Endothelial cell (in vitro differentiated cells): Measurements from ENCODE around the gene ZNF511. TPM values are rescaled to one million over a fixed set of nuclear protein-coding genes. Genes with fewer than 3 reads are reported as not detected.

ENCODE experiments used
- DNase-seq: peaks from one replicate; pipeline ENCODE4 v3.0.0; 2021; ENCODE audit warnings: low spot score
- H3K27ac Mint-ChIP-seq: one replicate; pipeline ENCODE4 v1.8.0; 2021; ENCODE audit warnings: mixed read lengths, inconsistent platforms; ENCODE audit not compliant: unreplicated experiment
- H3K27me3 Mint-ChIP-seq: one replicate; pipeline ENCODE4 v1.8.0; 2021; ENCODE audit warnings: mild to moderate bottlenecking, moderate library complexity, mixed read lengths, inconsistent platforms; ENCODE audit not compliant: unreplicated experiment
- H3K36me3 Mint-ChIP-seq: one replicate; pipeline ENCODE4 v1.8.0; 2021; ENCODE audit warnings: mild to moderate bottlenecking, low read depth, mixed read lengths, inconsistent platforms; ENCODE audit not compliant: unreplicated experiment
- H3K4me1 Mint-ChIP-seq: one replicate; pipeline ENCODE4 v1.8.0; 2021; ENCODE audit warnings: mild to moderate bottlenecking, mixed read lengths, inconsistent platforms; ENCODE audit not compliant: unreplicated experiment
- H3K4me3 Mint-ChIP-seq: one replicate; pipeline ENCODE4 v1.8.0; 2021; ENCODE audit warnings: mild to moderate bottlenecking, mixed read lengths, inconsistent platforms; ENCODE audit not compliant: unreplicated experiment
- H3K9me3 Mint-ChIP-seq: one replicate; pipeline ENCODE4 v1.8.0; 2021; ENCODE audit warnings: mixed read lengths, inconsistent platforms; ENCODE audit not compliant: unreplicated experiment
- CTCF ChIP-seq: fragments of 200-600 bp; sonication (generic); IDR thresholded peaks from one replicate; pipeline ENCODE4 v1.5.0; 2021; ENCODE audit warnings: antibody characterized with exemption; ENCODE audit not compliant: unreplicated experiment
- total RNA-seq: library from RNA; stranded (reverse); fragmentation: NEBNext Ultra II Directional; extraction: Animal tissue kit (Norgen Biotek cat#: 25700); gene quantifications from one replicate; pipeline ENCODE4 v1.2.1, GENCODE V29; 2021; ENCODE audit not compliant: unreplicated experiment

Gene ZNF511
- total RNA-seq, 1 donor from 2014 or later: 18.6 TPM

GRCh38 chr10:133311570-133311969 lies 2.9 kb downstream of the ZNF511 start:
- no peaks in the 10 kb centered on the region for H3K9me3 Mint-ChIP-seq
- H3K36me3 Mint-ChIP-seq: peaks cover 13% of the 10 kb centered on the region
- no peak for TF ChIP-seq CTCF
- no peak overlapping the region for H3K4me3 Mint-ChIP-seq
- H3K27me3 Mint-ChIP-seq: peaks cover 14% of the 10 kb centered on the region
- peaks cover 13% of the 10 kb centered on the region for H3K4me1 Mint-ChIP-seq
- H3K27ac Mint-ChIP-seq: no peak overlapping the region
- DNase-seq: no peak

- no peak for TF ChIP-seq CTCF
- Mint-ChIP-seq H3K4me3 (no peak overlapping the region), H3K36me3 (peaks cover 13% of the 10 kb centered on the region), H3K4me1 (peaks cover 9% of the 10 kb centered on the region), H3K9me3 (no peaks in the 10 kb centered on the region), H3K27me3 (peaks cover 14% of the 10 kb centered on the region), H3K27ac (no peak overlapping the region)
- no peak for DNase-seq
Observed at GRCh38 chr10:133312016-133312768, 3.5 kb downstream of the ZNF511 start.

GRCh38 chr10:133312769-133313145 lies 4.0 kb downstream of the ZNF511 start:
- H3K36me3 Mint-ChIP-seq: peaks cover 10% of the 10 kb centered on the region
- no peak for TF ChIP-seq CTCF
- H3K4me1 Mint-ChIP-seq: peaks cover 5% of the 10 kb centered on the region
- no peak for DNase-seq
- no peaks in the 10 kb centered on the region for H3K9me3 Mint-ChIP-seq
- no peak overlapping the region for H3K4me3 Mint-ChIP-seq
- H3K27ac Mint-ChIP-seq: no peak overlapping the region
- peaks cover 10% of the 10 kb centered on the region for H3K27me3 Mint-ChIP-seq

- DNase-seq: no peak
- H3K4me1 Mint-ChIP-seq: peaks cover 1% of the 10 kb centered on the region
- peaks cover 6% of the 10 kb centered on the region for H3K27me3 Mint-ChIP-seq
- peaks cover 5% of the 10 kb centered on the region for H3K36me3 Mint-ChIP-seq
- TF ChIP-seq CTCF: no peak
- H3K27ac Mint-ChIP-seq: no peak overlapping the region
- no peaks in the 10 kb centered on the region for H3K9me3 Mint-ChIP-seq
- H3K4me3 Mint-ChIP-seq: no peak overlapping the region
Observed at GRCh38 chr10:133313192-133313591, 4.5 kb downstream of the ZNF511 start.

GRCh38 chr10:133314911-133315310 lies 6.2 kb downstream of the ZNF511 start:
- DNase-seq: no peak
- Mint-ChIP-seq H3K9me3 (no peaks in the 10 kb centered on the region), H3K4me3 (no peak overlapping the region), H3K36me3 (peaks cover 4% of the 10 kb centered on the region), H3K4me1 (peaks cover 3% of the 10 kb centered on the region), H3K27ac (no peak overlapping the region), H3K27me3 (peaks cover 3% of the 10 kb centered on the region)
- no peak for TF ChIP-seq CTCF
